K562 (cell line): ENCODE measurements around the gene FRAT1. TPM values are rescaled to one million over a fixed set of nuclear protein-coding genes. Genes with fewer than 3 reads are reported as not detected.

Source experiments
- JUNB ChIP-seq: fragments of 450-650 bp; formaldehyde crosslinking; conservative IDR thresholded peaks from 2 replicates; pipeline ENCODE4 v1.4.0; 2020; ENCODE audit warnings: mild to moderate bottlenecking
- NFYB ChIP-seq: IDR thresholded peaks from 2 replicates; pipeline ENCODE4 v1.6.1; 2011; ENCODE audit warnings: mild to moderate bottlenecking, moderate library complexity; ENCODE audit not compliant: insufficient read length; ENCODE audit errors: extremely low read depth
- NONO ChIP-seq, 2 experiments: fragments of 200-400 bp in 1 of 2; fragments of 450-650 bp in 1 of 2; formaldehyde crosslinking in 1 of 2; IDR thresholded peaks; 2 replicates each; pipeline ENCODE4 v1.6.1; 2017; ENCODE audit warnings: low read depth in 2 of 2, mild to moderate bottlenecking in 2 of 2, moderate library complexity in 2 of 2, low read length in 1 of 2
- POLR3A ChIP-seq: IDR thresholded peaks from 2 replicates; pipeline ENCODE4 v1.6.1; 2011; ENCODE audit warnings: borderline replicate concordance, mild to moderate bottlenecking, moderate library complexity; ENCODE audit not compliant: insufficient read length, insufficient read depth; ENCODE audit errors: extremely low read depth
- RBBP5 ChIP-seq: fragments of 200-600 bp; sonication (generic); IDR thresholded peaks from 2 replicates; pipeline ENCODE4 v1.6.1; 2012; ENCODE audit warnings: borderline replicate concordance, mild to moderate bottlenecking, low read length, control low read depth, inconsistent platforms; ENCODE audit not compliant: insufficient read depth, poor library complexity, severe bottlenecking
- SMARCA4 ChIP-seq: fragments of 450-650 bp; IDR thresholded peaks from 2 replicates; pipeline ENCODE4 v1.6.1; 2016
- SP1 ChIP-seq: sonication (generic); formaldehyde crosslinking; IDR thresholded peaks from 2 replicates; pipeline ENCODE4 v1.8.1; 2022; ENCODE audit warnings: mild to moderate bottlenecking, missing genetic modification reagents
- SREBF2 ChIP-seq: sonication (generic); formaldehyde crosslinking; IDR thresholded peaks from 2 replicates; pipeline ENCODE4 v1.4.0; 2020; ENCODE audit warnings: mild to moderate bottlenecking, missing genetic modification reagents
- ZFX ChIP-seq: sonication (generic); formaldehyde crosslinking; IDR thresholded peaks from 2 replicates; pipeline ENCODE4 v1.8.0; 2022; ENCODE audit warnings: mild to moderate bottlenecking, missing genetic modification reagents, moderate library complexity
- polyA plus RNA-seq, 8 experiments: library from polyadenylated mRNA; depleted of rRNA in 4 of 8; stranded (reverse) in 5 of 8; unstranded in 3 of 8; fragments of >200 nt; fragmentation: Nextera tagmentation in 2 of 8; fragmentation: Illumina TruSeq in 1 of 8; extraction: Ambion mirVana in 2 of 8; extraction: Trizol in 1 of 8; gene quantifications; 2 replicates each; pipeline versions ENCODE4 v1.2.1 to v1.2.3, GENCODE V29; 2011 to 2014; ENCODE audit warnings: inconsistent platforms in 1 of 8, missing spikeins in 1 of 8
- total RNA-seq, 7 experiments: library from RNA; depleted of rRNA in 6 of 7; stranded (reverse); fragments of >200 nt in 6 of 7; fragmentation: Illumina TruSeq in 2 of 7; extraction: Trizol in 2 of 7; gene quantifications; 2 replicates each; pipeline versions ENCODE4 v1.2.1 to v1.2.3, GENCODE V29; 2011 to 2021; ENCODE audit warnings: low replicate concordance in 1 of 7
- TF ChIP-seq, protein P1 (sequence below): fragments of 250-450 bp; sonication (Bioruptor Pico); IDR thresholded peaks from 2 replicates; pipeline ENCODE4 v1.5.1; 2021; ENCODE audit warnings: mild to moderate bottlenecking
- TF ChIP-seq, protein P2 (sequence below): fragments of 450-650 bp; IDR thresholded peaks from 2 replicates; pipeline ENCODE4 v1.6.1; 2016; ENCODE audit warnings: mild to moderate bottlenecking, moderate library complexity

FRAT1 gene
- total and polyA plus RNA-seq, 9 of the 15 experiments (the other 6 are each of a cell fraction or from before 2014, with no cell fraction given) = 0.11 to 4.6 (median 1.4) TPM

DNA sequence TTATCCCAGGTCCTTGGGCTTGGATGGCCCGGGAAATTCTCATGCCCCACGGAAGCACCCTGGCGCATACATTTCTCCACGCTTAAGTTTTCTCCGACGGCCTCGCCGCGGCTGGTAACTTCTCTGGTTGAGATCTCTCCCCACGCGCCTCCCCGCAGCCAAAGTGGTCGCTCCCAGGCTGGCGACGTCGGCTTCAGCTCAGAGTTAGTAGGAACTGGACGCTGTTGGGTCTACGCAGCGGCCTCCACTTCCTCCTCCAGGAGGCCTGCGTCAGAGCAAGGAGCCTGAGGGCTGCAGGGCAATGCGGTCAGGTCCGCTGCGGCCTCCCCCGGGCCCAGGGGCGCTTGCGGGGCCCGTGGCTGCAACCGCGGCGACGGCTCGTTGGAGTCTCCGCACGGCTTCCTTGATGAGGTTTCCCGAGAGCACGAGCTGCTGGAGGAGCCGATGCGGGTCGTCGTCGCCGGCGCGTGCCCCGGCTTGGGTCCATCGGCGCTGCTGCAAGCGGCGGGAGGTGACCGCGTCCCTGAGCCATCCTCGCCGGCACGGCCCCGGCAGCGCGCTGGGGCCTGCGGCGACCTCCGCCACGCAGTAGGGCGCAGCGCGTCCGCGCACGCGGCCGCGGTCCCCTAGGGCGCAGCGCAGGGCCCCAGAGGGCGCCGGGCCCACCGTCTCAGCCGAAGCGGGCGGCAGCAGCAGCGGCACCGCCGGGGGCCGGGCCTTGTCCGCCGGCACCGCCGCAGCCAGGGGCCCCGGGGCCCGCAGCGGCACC lies 14.7 kb downstream of the FRAT1 start (continued):
- TF ChIP-seq NFYB (no peak), RBBP5 (peak; percentile 64), ZFX (CRISPR knock-in tag) (peak; percentile 85), SMARCA4 (no peak), NONO (IDR thresholded peaks at IDR 0.05; ENCODE audit: low read depth in 2 of 2, low read length in 1 of 2) (0 out of 4 replicates have a peak, but pooled peaks of 1 of the 2 experiments have one; percentile 20), POLR3A (no peak), SREBF2 (CRISPR knock-in tag) (no peak), JUNB (CRISPR knock-in tag) (no peak), SP1 (CRISPR knock-in tag) (no peak)
- TF ChIP-seq, protein P1, sequence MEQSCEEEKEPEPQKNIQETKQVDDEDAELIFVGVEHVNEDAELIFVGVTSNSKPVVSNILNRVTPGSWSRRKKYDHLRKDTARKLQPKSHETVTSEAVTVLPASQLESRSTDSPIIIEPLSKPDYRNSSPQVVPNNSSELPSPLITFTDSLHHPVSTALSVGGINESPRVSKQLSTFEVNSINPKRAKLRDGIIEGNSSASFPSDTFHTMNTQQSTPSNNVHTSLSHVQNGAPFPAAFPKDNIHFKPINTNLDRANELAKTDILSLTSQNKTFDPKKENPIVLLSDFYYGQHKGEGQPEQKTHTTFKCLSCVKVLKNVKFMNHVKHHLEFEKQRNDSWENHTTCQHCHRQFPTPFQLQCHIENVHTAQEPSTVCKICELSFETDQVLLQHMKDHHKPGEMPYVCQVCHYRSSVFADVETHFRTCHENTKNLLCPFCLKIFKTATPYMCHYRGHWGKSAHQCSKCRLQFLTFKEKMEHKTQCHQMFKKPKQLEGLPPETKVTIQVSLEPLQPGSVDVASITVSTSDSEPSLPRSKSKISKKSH (CRISPR knock-in tag) = no peak
- TF ChIP-seq, protein P2, sequence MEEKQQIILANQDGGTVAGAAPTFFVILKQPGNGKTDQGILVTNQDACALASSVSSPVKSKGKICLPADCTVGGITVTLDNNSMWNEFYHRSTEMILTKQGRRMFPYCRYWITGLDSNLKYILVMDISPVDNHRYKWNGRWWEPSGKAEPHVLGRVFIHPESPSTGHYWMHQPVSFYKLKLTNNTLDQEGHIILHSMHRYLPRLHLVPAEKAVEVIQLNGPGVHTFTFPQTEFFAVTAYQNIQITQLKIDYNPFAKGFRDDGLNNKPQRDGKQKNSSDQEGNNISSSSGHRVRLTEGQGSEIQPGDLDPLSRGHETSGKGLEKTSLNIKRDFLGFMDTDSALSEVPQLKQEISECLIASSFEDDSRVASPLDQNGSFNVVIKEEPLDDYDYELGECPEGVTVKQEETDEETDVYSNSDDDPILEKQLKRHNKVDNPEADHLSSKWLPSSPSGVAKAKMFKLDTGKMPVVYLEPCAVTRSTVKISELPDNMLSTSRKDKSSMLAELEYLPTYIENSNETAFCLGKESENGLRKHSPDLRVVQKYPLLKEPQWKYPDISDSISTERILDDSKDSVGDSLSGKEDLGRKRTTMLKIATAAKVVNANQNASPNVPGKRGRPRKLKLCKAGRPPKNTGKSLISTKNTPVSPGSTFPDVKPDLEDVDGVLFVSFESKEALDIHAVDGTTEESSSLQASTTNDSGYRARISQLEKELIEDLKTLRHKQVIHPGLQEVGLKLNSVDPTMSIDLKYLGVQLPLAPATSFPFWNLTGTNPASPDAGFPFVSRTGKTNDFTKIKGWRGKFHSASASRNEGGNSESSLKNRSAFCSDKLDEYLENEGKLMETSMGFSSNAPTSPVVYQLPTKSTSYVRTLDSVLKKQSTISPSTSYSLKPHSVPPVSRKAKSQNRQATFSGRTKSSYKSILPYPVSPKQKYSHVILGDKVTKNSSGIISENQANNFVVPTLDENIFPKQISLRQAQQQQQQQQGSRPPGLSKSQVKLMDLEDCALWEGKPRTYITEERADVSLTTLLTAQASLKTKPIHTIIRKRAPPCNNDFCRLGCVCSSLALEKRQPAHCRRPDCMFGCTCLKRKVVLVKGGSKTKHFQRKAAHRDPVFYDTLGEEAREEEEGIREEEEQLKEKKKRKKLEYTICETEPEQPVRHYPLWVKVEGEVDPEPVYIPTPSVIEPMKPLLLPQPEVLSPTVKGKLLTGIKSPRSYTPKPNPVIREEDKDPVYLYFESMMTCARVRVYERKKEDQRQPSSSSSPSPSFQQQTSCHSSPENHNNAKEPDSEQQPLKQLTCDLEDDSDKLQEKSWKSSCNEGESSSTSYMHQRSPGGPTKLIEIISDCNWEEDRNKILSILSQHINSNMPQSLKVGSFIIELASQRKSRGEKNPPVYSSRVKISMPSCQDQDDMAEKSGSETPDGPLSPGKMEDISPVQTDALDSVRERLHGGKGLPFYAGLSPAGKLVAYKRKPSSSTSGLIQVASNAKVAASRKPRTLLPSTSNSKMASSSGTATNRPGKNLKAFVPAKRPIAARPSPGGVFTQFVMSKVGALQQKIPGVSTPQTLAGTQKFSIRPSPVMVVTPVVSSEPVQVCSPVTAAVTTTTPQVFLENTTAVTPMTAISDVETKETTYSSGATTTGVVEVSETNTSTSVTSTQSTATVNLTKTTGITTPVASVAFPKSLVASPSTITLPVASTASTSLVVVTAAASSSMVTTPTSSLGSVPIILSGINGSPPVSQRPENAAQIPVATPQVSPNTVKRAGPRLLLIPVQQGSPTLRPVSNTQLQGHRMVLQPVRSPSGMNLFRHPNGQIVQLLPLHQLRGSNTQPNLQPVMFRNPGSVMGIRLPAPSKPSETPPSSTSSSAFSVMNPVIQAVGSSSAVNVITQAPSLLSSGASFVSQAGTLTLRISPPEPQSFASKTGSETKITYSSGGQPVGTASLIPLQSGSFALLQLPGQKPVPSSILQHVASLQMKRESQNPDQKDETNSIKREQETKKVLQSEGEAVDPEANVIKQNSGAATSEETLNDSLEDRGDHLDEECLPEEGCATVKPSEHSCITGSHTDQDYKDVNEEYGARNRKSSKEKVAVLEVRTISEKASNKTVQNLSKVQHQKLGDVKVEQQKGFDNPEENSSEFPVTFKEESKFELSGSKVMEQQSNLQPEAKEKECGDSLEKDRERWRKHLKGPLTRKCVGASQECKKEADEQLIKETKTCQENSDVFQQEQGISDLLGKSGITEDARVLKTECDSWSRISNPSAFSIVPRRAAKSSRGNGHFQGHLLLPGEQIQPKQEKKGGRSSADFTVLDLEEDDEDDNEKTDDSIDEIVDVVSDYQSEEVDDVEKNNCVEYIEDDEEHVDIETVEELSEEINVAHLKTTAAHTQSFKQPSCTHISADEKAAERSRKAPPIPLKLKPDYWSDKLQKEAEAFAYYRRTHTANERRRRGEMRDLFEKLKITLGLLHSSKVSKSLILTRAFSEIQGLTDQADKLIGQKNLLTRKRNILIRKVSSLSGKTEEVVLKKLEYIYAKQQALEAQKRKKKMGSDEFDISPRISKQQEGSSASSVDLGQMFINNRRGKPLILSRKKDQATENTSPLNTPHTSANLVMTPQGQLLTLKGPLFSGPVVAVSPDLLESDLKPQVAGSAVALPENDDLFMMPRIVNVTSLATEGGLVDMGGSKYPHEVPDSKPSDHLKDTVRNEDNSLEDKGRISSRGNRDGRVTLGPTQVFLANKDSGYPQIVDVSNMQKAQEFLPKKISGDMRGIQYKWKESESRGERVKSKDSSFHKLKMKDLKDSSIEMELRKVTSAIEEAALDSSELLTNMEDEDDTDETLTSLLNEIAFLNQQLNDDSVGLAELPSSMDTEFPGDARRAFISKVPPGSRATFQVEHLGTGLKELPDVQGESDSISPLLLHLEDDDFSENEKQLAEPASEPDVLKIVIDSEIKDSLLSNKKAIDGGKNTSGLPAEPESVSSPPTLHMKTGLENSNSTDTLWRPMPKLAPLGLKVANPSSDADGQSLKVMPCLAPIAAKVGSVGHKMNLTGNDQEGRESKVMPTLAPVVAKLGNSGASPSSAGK = peak; percentile 45
